Measurements from ENCODE around the gene SLC25A34. TPM values are rescaled to one million over a fixed set of nuclear protein-coding genes. Genes with fewer than 3 reads are reported as not detected.

Gene SLC25A34
- polyA plus RNA-seq, 3 donors: 0.08 to 2.7 (median 0.61) TPM

GRCh38 chr1:15770313-15770962, 34.4 kb downstream of the SLC25A34 start:
- H3K4me1 Mint-ChIP-seq: no peaks in the 10 kb centered on the region
- WGBS (ENCODE audit: insufficient coverage): 96% methylated on average over 10 of the region's 14 CpGs
- Histone ChIP-seq H3K36me3 (replicated peaks in 1 of 2; ENCODE audit: control insufficient read depth in 1 of 2, insufficient read depth in 2 of 2, low read length in 2 of 2) (no peaks in the 10 kb centered on the region), H3K9me3 (replicated peaks in 1 of 2; ENCODE audit: control insufficient read depth in 1 of 2, insufficient read depth in 1 of 2, low read length in 2 of 2) (no peaks in the 10 kb centered on the region), H3K4me1 (ENCODE audit: control insufficient read depth in 1 of 2, insufficient read depth in 2 of 2, low read length in 2 of 2) (no peaks in the 10 kb centered on the region), H3K79me2 (ENCODE audit: insufficient read depth, low read length) (no peaks in the 10 kb centered on the region), H4K20me1 (ENCODE audit: insufficient read depth, low read length) (no peaks in the 10 kb centered on the region), H3K27ac (ENCODE audit: low read depth in 1 of 2, low read length in 2 of 2) (no peak overlapping the region), H3K9ac (ENCODE audit: insufficient read depth, low read length, poor library complexity, severe bottlenecking) (no peak overlapping the region), H3K27me3 (ENCODE audit: control insufficient read depth in 2 of 2, insufficient read depth in 2 of 2, low read length in 2 of 2) (no peaks in the 10 kb centered on the region), H3K4me3 (replicated peaks in 1 of 3; ENCODE audit: low read depth in 2 of 3, low read length in 3 of 3) (no peak overlapping the region), H3K4me2 (replicated peaks; ENCODE audit: extremely low read depth, low read length, poor library complexity, severe bottlenecking) (no peak overlapping the region), H2AFZ (ENCODE audit: insufficient read depth, low read depth, low read length, poor library complexity, severe bottlenecking) (no peak overlapping the region)
- DNase-seq: no peak
- H3K36me3 Mint-ChIP-seq: no peaks in the 10 kb centered on the region
- intact Hi-C loops (cut with micrococcal nuclease): no loop called here
- TF ChIP-seq CTCF (IDR thresholded peaks at IDR 0.05): no peak
- H3K4me3 Mint-ChIP-seq: no peak overlapping the region
- H3K27me3 Mint-ChIP-seq (ENCODE audit: low read depth in 3 of 3): peaks cover 7 to 14% (median 12%) of the 10 kb centered on the region in 3 donors
- no peak overlapping the region for H3K27ac Mint-ChIP-seq
- peaks cover 0 to 2% (median 0%) of the 10 kb centered on the region in 7 donors for H3K9me3 Mint-ChIP-seq

- H2AFZ ChIP-seq (ENCODE audit: insufficient read depth, low read depth, low read length, poor library complexity, severe bottlenecking): no peak overlapping the region
- no peak overlapping the region for H3K27ac ChIP-seq (ENCODE audit: low read depth in 1 of 2, low read length in 2 of 2)
- H3K79me2 ChIP-seq (ENCODE audit: insufficient read depth, low read length): no peaks in the 10 kb centered on the region
- TF ChIP-seq CTCF (IDR thresholded peaks at IDR 0.05): no peak
- H3K27me3 Mint-ChIP-seq (ENCODE audit: low read depth in 3 of 3): peaks cover 9 to 12% (median 11%) of the 10 kb centered on the region in 3 donors
- no peaks in the 10 kb centered on the region for H3K36me3 Mint-ChIP-seq
- no peaks in the 10 kb centered on the region for H3K36me3 ChIP-seq (replicated peaks in 1 of 2; ENCODE audit: control insufficient read depth in 1 of 2, insufficient read depth in 2 of 2, low read length in 2 of 2)
- no peaks in the 10 kb centered on the region for H3K27me3 ChIP-seq (ENCODE audit: control insufficient read depth in 2 of 2, insufficient read depth in 2 of 2, low read length in 2 of 2)
- peak overlapping the region in 1 of 7 donors; percentile 34 for H3K27ac Mint-ChIP-seq
- peaks cover 0 to 2% (median 0%) of the 10 kb centered on the region in 7 donors for H3K9me3 Mint-ChIP-seq
- intact Hi-C loops (cut with micrococcal nuclease): no loop called here
- DNase-seq: no peak
- H3K9me3 ChIP-seq (replicated peaks in 1 of 2; ENCODE audit: control insufficient read depth in 1 of 2, insufficient read depth in 1 of 2, low read length in 2 of 2): no peaks in the 10 kb centered on the region
- H3K4me2 ChIP-seq (replicated peaks; ENCODE audit: extremely low read depth, low read length, poor library complexity, severe bottlenecking): no peak overlapping the region
- no peaks in the 10 kb centered on the region for H4K20me1 ChIP-seq (ENCODE audit: insufficient read depth, low read length)
- H3K4me1 ChIP-seq (ENCODE audit: control insufficient read depth in 1 of 2, insufficient read depth in 2 of 2, low read length in 2 of 2): no peaks in the 10 kb centered on the region
- no peak overlapping the region for H3K4me3 Mint-ChIP-seq
- no peak overlapping the region for H3K9ac ChIP-seq (ENCODE audit: insufficient read depth, low read length, poor library complexity, severe bottlenecking)
- no peaks in the 10 kb centered on the region for H3K4me1 Mint-ChIP-seq
- H3K4me3 ChIP-seq (replicated peaks in 1 of 3; ENCODE audit: low read depth in 2 of 3, low read length in 3 of 3): no peak overlapping the region
- 84% methylated on average over 5 of the region's 6 CpGs for WGBS (ENCODE audit: insufficient coverage)
These were observed 35.9 kb downstream of the SLC25A34 start for GRCh38 chr1:15771836-15772515.
